SK-N-SH (cell line): ENCODE results near the gene INSYN1.

Experiments used
- EP300 ChIP-seq, 2 experiments: IDR thresholded peaks; 2 replicates each; pipeline versions ENCODE4 v1.4.0 to v1.6.1; 2012; ENCODE audit warnings: borderline replicate concordance in 1 of 2, low read depth in 1 of 2, low read length in 1 of 2
- RFX5 ChIP-seq: IDR thresholded peaks from 2 replicates; pipeline ENCODE4 v1.6.1; 2012; ENCODE audit warnings: mild to moderate bottlenecking, improper control_type of control experiment, low read length

DNA sequence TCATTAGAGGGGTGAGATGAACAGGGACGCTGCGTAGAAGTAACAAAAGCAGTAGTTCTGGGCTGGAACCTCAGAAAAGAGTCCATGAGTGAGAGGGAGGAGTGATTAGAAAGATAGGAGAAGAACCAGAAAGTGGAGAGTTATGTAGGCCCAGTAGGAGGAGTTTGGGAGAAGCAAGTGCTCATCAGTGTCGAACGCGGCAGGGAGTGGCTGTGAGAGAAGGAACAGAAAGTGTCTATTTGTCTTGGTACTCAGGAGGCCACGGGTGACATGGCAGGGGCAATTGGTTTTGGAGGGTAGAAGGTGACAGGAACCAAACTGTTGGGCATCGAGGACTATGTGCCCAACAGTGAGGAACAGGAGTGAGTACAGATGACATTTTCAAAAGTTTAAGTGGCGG is 1.3 kb upstream of the INSYN1 start:
- TF ChIP-seq EP300 (IDR thresholded peaks at IDR 0.05; ENCODE audit: borderline replicate concordance in 1 of 2, low read depth in 1 of 2, low read length in 1 of 2) (no peak), RFX5 (no peak)
